Spleen (tissue), 7 donors: ENCODE measurements around the gene FXYD6.

Experiments used
- CTCF ChIP-seq, 11 experiments: fragments of 200-600 bp in 7 of 11; fragments of 450-650 bp in 4 of 11; sonication (generic) in 4 of 11; IDR thresholded peaks in 8 of 11; conservative IDR thresholded peaks in 3 of 11; 1 replicate in 7 of 11; 2 replicates in 4 of 11; pipeline versions ENCODE4 v1.4.0 to v1.8.0; 2016 to 2021; ENCODE audit warnings: antibody characterized with exemption in 11 of 11, inconsistent platforms in 4 of 11, mild to moderate bottlenecking in 1 of 11
- POLR2AphosphoS5 ChIP-seq, 3 donors: sonication (generic); formaldehyde crosslinking; IDR thresholded peaks; one replicate each; pipeline ENCODE4 v1.5.1; 2017; ENCODE audit warnings: antibody characterized with exemption in 3 of 3
- donor health status: DM: no; HTN: no; CAD: no; lungs with moderate emphysema.
- donor health status: DM: no; HTN: no; CAD: no.
- donor health status: DM: no; HTN: no; CAD: no.

GRCh38 chr11:117837791-117838190, 38.7 kb downstream of the FXYD6 start:
- no peak for TF ChIP-seq CTCF (IDR thresholded peaks at IDR 0.05 in 8 of 11, conservative IDR thresholded peaks at IDR 0.05 in 3 of 11)
- TF ChIP-seq POLR2AphosphoS5 (IDR thresholded peaks at IDR 0.05) = no peak
